Neutrophil (primary cell): ENCODE results near the gene TOR1B.
A peak's percentile ranks its signal among the peaks of the same experiment; 100 is the strongest.
"Not testable (repeated sequence)": the region's sequence is repeated elsewhere in the genome, so short reads cannot be mapped to it uniquely, and the experiment has no call there.

ENCODE experiments used
- H3K27ac ChIP-seq: fragments of 200-600 bp; sonication (generic); 2 replicates; pipeline ENCODE4 v1.5.1; 2016; ENCODE audit warnings: mild to moderate bottlenecking, moderate library complexity
- H3K27me3 ChIP-seq: fragments of 200-600 bp; sonication (generic); 2 replicates; pipeline ENCODE4 v1.6.0; 2016; ENCODE audit warnings: mild to moderate bottlenecking
- H3K36me3 ChIP-seq: fragments of 200-600 bp; sonication (generic); 2 replicates; pipeline ENCODE4 v1.5.1; 2017
- H3K4me1 ChIP-seq, 2 experiments: fragments of 200-600 bp in 1 of 2; sonication (generic) in 1 of 2; 1 replicate in 1 of 2; 2 replicates in 1 of 2; pipeline versions ENCODE4 v1.5.1 to v1.6.1; 2013 to 2016; ENCODE audit warnings: low read depth in 1 of 2, low read length in 1 of 2, mild to moderate bottlenecking in 1 of 2, moderate library complexity in 1 of 2; ENCODE audit not compliant: control insufficient read depth in 1 of 2, insufficient read depth in 1 of 2
- H3K4me3 ChIP-seq, 2 experiments: fragments of 200-600 bp in 1 of 2; sonication (generic) in 1 of 2; 1 replicate in 1 of 2; 2 replicates in 1 of 2; pipeline ENCODE4 v1.5.1; 2013 to 2016; ENCODE audit warnings: low read depth in 1 of 2, low read length in 1 of 2, mild to moderate bottlenecking in 1 of 2, moderate library complexity in 1 of 2
- H3K9me3 ChIP-seq: fragments of 200-600 bp; sonication (generic); 2 replicates; pipeline ENCODE4 v1.5.1; 2016
- CTCF ChIP-seq: fragments of 200-600 bp; sonication (generic); IDR thresholded peaks from 2 replicates; pipeline ENCODE4 v1.5.1; 2016; ENCODE audit warnings: antibody characterized with exemption

Gene TOR1B

GRCh38 chr9:129778469-129778868, 24.5 kb upstream of the TOR1B start:
- no peak for TF ChIP-seq CTCF
- H3K4me1 ChIP-seq = peaks cover 85 to 88% of the 10 kb centered on the region in 2 experiments
- H3K27me3 ChIP-seq = no peaks in the 10 kb centered on the region
- H3K9me3 ChIP-seq = no peaks in the 10 kb centered on the region
- H3K36me3 ChIP-seq = no peaks in the 10 kb centered on the region
- peak overlapping the region; percentile 92 for H3K27ac ChIP-seq
- no peak overlapping the region for H3K4me3 ChIP-seq

GRCh38 chr9:129779560-129780190, 23.3 kb upstream of the TOR1B start:
- Histone ChIP-seq H3K9me3 (no peaks in the 10 kb centered on the region), H3K4me1 (peaks cover 77 to 78% of the 10 kb centered on the region in 2 experiments), H3K36me3 (no peaks in the 10 kb centered on the region), H3K4me3 (no peak overlapping the region), H3K27me3 (no peaks in the 10 kb centered on the region), H3K27ac (peak overlapping the region; percentile 41)
- TF ChIP-seq CTCF = no peak

GRCh38 chr9:129781131-129781530, 21.9 kb upstream of the TOR1B start:
- no peak for TF ChIP-seq CTCF
- Histone ChIP-seq H3K27ac (peak overlapping the region; percentile 41), H3K4me1 (peaks cover 63 to 64% of the 10 kb centered on the region in 2 experiments), H3K27me3 (peaks cover 10% of the 10 kb centered on the region), H3K36me3 (no peaks in the 10 kb centered on the region), H3K4me3 (no peak overlapping the region), H3K9me3 (no peaks in the 10 kb centered on the region)

GRCh38 chr9:129781981-129782380, 21.0 kb upstream of the TOR1B start:
- H3K4me1 ChIP-seq = peaks cover 54 to 55% of the 10 kb centered on the region in 2 experiments
- H3K9me3 ChIP-seq = no peaks in the 10 kb centered on the region
- peaks cover 18% of the 10 kb centered on the region for H3K27me3 ChIP-seq
- H3K4me3 ChIP-seq = no peak overlapping the region
- H3K27ac ChIP-seq = no peak overlapping the region
- TF ChIP-seq CTCF = no peak
- H3K36me3 ChIP-seq = no peaks in the 10 kb centered on the region

- Histone ChIP-seq H3K4me1 (peaks cover 37 to 38% of the 10 kb centered on the region in 2 experiments), H3K4me3 (no peak overlapping the region), H3K27me3 (peaks cover 29% of the 10 kb centered on the region), H3K27ac (no peak overlapping the region), H3K36me3 (no peaks in the 10 kb centered on the region), H3K9me3 (no peaks in the 10 kb centered on the region)
- TF ChIP-seq CTCF = peak; percentile 91
Observed at GRCh38 chr9:129783516-129784361, 19.2 kb upstream of the TOR1B start.

GRCh38 chr9:129784970-129785369, 18.0 kb upstream of the TOR1B start:
- H3K4me3 ChIP-seq, H3K36me3 ChIP-seq, H3K9me3 ChIP-seq, H3K27ac ChIP-seq: not testable (repeated sequence)
- Histone ChIP-seq H3K4me1 (peaks cover 25% of the 10 kb centered on the region in 2 experiments), H3K27me3 (peaks cover 37% of the 10 kb centered on the region)
